Measurements from ENCODE around the gene SSBP3.

DNA sequence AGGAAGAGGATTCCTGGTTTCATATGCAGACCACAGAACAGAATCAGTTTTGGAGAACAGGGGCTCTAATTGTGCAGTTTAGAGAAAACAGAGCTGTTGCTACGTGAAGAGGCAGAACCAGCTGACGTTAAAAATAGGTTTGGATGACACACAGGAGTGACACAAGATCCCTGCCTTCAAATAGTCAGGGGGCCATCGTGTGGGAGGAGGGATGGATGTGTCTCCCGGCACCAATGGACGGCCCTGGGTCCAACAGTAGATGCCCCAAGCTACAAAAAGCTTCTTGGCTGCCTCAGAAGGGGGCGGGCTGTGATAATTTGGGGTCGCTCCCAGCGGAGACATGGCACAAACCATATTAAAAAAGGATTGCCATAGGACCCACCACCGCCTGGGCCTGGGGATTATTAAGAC lies 118.4 kb downstream of the SSBP3 start:
- TF ChIP-seq, protein P1, sequence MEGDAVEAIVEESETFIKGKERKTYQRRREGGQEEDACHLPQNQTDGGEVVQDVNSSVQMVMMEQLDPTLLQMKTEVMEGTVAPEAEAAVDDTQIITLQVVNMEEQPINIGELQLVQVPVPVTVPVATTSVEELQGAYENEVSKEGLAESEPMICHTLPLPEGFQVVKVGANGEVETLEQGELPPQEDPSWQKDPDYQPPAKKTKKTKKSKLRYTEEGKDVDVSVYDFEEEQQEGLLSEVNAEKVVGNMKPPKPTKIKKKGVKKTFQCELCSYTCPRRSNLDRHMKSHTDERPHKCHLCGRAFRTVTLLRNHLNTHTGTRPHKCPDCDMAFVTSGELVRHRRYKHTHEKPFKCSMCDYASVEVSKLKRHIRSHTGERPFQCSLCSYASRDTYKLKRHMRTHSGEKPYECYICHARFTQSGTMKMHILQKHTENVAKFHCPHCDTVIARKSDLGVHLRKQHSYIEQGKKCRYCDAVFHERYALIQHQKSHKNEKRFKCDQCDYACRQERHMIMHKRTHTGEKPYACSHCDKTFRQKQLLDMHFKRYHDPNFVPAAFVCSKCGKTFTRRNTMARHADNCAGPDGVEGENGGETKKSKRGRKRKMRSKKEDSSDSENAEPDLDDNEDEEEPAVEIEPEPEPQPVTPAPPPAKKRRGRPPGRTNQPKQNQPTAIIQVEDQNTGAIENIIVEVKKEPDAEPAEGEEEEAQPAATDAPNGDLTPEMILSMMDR (IDR thresholded peaks at IDR 0.05) = no peak
- TF ChIP-seq POLR2A (IDR thresholded peaks at IDR 0.05) (no peak), POLR2AphosphoS5 (IDR thresholded peaks at IDR 0.05; ENCODE audit: insufficient read depth in 1 of 2, low read depth in 1 of 2) (no peak)
